HG03159 (cell line): ENCODE measurements around the gene GMPS.
"Not testable (repeated sequence)": the region's sequence is repeated elsewhere in the genome, so short reads cannot be mapped to it uniquely, and the experiment has no call there.

Source experiments
- ATAC-seq: cut with Tn5 transposase; IDR thresholded peaks from one replicate; pipeline ENCODE4 v1.9.1; 2021; ENCODE audit warnings: mild to moderate bottlenecking, moderate library complexity; ENCODE audit not compliant: unreplicated experiment

GMPS gene

GRCh38 chr3:155871746-155872158 is 1.3 kb downstream of the GMPS start:
- ATAC-seq: no peak

DNA sequence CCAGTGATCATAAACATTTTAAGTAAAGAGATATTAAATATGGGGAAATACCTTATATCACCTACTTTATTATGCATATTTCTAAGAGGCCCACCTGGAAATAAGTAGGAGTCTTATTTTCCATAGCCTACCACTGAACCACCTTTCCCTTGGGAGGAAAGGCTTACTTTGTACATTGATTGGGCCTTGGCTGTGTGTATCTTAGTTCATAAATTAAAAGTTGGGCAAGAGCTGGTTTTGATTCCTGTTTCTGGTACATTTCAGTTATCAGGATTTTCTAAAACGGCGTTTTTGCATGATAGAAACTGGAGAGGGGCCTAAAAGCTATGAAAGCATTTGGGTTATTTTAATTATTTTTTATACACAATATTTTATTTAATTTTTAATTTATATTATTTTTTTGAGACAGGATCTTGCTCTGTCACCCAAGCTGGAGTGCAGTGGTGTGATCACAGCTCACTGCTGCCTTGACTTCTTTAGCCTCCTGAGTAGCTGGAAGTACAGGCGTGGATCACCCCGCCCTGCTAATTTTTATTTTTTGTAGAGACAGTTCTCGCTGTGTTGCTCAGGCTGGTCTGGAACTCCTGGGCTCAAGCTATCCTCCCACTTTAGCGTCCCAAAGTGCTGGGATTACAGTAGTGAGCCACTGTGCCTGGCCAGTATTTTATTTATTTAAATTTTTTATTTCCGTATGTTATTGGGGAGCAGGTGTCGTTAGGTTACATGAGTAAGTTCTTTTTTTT is 2.6 kb downstream of the GMPS start:
- ATAC-seq: no peak

GRCh38 chr3:155876037-155876436 is 5.6 kb downstream of the GMPS start:
- ATAC-seq: no peak

DNA sequence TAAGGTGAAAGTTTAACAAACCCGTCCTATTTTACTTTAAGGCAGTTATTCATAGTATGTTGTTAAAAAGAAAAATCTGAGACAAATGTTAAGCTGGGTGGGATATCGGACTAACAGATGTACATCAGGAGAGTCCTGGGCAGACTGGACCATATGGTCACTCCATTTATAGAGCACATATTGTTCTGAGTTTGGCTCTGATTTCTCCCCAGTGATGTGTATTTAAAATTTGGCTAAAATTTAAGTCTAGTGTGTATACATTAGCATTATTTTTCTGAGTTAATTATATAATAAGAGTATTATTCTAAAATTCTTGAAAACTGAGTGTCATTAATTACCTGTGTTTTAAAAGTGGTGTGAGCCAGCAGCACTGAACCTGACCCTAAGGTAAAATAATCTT is 6.1 kb downstream of the GMPS start:
- ATAC-seq: no peak

DNA sequence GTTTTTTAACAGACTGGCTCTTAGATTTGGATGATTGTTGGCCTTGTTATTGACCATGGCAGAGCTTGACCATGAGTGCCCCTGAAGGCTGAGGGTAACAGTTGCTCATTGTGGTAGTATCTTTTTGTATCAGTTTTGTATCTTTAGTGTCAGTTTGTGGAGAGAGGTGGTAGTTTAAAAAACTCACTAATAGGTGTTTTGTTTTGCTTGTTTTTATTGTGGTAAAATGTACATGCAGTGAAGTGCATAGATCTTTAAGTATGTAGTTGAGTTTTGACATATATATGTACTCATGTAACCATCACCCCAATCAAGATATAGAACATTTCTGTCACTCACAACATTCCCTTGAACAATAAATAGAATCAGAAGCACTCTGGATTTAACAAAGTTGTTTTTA is 9.8 kb downstream of the GMPS start:
- ATAC-seq: no peak

- ATAC-seq: no peak
Measured at GRCh38 chr3:155884292-155884691, 13.8 kb downstream of the GMPS start.

DNA sequence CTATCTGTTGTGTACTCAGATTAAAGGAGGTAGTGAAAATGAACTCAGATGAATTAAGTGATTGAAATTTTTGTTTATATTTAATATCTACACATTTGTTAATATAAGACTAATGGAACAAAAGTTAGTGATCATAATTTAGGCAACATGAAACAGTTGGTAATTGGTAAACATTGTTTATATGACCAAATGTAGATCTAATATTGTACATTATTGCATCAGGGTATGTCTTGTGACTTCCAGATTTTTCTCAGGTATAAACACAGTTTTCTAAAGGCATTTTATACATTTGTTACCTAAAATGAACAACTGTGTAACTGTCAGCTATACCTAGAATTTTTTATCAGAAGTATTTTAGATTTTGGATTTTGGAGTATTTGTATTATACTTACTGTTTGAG is 14.8 kb downstream of the GMPS start:
- no peak for ATAC-seq

GRCh38 chr3:155886348-155886747 is 15.9 kb downstream of the GMPS start:
- ATAC-seq: not testable (repeated sequence)

GRCh38 chr3:155886915-155887314 is 16.5 kb downstream of the GMPS start:
- no peak for ATAC-seq

DNA sequence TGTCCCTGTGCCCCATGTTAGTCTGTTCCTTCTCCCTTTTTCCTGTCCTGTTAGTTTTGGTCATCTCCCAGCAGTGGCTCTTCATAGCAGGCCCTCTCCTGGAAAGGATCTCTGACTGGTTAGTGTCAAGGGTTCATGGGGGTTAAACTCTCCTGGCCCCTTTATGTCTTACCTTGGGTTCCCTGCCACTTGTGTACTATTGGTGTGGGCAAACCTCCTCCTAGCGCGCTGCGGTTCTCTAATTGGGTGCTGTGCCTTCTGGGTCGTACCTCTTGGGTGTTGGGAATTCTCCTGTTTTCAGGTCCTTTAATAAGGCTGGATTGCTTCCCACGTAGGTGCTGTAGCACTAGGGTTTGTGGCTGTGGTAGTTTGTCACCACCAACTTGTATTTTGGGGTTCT is 18.8 kb downstream of the GMPS start:
- no peak for ATAC-seq

DNA sequence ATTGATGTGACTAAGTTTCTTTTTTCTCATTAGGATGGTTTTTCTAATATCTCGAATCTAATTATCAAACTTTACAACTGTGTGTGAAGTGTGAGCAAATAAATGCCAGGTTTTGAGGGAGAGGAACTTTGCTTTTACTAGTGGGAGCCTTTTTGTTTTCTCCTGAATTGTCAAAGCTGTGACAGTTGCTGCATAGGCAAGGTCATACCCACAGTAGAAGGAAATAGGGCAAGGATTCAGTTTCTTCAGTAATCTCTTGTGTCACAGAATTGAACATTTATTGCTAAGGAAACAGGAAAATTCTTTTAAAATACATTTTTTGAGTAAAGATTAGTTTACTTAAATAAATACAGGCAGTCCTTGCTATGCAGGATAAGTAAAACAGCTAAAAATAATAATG is 19.5 kb downstream of the GMPS start:
- ATAC-seq: no peak

- ATAC-seq: peak; percentile 59
Measured at GRCh38 chr3:155890671-155891190, 20.3 kb downstream of the GMPS start.

GRCh38 chr3:155891321-155891720 is 20.9 kb downstream of the GMPS start:
- no peak for ATAC-seq

- ATAC-seq: no peak
Measured at GRCh38 chr3:155895379-155895900, 25.0 kb downstream of the GMPS start.

- ATAC-seq: no peak
Measured at GRCh38 chr3:155906900-155907299, 36.5 kb downstream of the GMPS start.

- no peak for ATAC-seq
Measured at GRCh38 chr3:155908086-155908485, 37.6 kb downstream of the GMPS start.

DNA sequence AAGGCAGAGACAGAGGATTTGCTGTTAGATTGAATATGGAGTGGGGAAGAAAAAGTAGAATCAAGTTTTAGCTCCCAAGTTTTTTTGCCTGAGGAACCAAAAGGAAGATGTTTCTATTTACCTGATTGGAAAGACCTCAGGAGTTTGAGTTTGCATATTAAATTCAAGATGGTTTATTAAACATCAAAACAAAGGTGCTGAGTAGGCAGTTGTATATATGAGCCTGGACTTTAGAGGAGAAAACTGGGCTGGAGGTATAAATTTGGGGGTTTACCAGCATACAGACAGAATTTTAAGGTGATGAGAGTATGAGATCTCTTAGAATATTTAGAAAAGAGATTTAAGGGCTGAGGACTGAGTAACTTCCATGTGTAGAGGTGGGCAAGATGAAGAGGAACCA is 38.2 kb downstream of the GMPS start:
- ATAC-seq: no peak

DNA sequence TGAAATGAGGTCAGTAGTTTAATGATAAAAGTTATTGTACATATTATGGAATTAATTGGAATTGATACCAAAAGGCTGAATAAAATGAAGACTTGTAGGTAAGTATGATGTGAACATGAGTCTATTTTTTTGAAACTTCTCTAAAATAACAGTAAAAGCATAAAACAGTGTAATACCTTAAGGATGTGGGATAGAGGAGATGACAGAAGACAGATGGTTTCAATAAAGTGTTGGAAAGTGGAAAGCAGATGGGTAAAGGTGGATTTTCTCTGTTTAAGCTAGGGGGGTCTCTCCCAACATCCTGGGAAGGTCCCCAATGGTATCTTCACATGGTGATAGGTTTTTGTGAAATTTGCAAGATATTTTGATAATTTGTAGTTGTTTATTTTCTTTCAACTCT is 41.6 kb downstream of the GMPS start:
- no peak for ATAC-seq

DNA sequence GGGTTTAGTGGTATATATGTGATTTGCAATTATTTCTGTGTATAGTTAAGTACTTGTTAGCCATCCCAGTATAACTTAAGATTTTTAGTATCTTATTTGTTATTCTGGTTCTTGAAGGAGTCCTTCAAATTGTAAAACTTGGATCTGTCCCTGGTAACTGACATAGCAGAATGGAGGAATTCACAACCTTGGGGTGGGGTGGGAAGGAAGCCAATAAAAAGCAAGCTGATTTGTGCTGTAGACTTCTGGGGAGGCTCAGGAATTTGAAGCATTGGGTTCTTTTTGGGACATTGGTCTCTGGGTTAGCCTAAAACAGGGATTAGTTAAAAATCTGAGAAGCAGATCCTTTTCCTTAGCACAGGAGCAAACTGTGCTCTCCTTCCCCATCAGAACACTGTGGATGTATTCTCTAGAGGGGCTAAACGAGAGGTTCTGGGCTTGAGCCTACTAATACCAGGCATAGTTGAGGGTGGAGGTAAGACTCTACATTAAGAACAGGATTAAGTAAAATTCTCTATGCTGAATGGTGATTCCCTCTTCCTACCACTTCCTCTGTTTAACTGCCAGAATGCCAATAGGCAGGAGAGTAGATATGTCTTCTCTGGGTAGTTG is 42.2 kb downstream of the GMPS start:
- no peak for ATAC-seq

GRCh38 chr3:155917781-155918180 is 47.3 kb downstream of the GMPS start:
- ATAC-seq: no peak

DNA sequence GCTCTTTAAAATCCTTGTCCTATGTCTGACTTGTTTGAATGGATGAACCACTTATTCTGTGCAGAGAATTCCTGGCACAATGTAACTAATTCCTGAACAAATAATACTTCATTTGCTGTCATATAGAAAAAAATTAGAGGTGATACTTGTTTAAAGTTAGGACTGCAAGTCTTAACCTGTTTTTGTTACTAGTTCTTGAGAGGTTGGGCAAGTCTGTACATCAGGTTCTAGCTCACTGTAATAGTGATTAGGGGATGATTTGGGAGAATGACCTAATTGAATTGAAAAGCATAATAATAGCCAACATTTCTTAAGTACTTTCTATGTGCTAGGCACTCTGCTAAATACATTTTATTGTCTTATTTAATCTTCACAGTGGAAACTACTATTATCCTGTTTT is 49.3 kb downstream of the GMPS start:
- ATAC-seq: no peak

- no peak for ATAC-seq
Measured at GRCh38 chr3:155921486-155921885, 51.0 kb downstream of the GMPS start.
